Measurements from ENCODE around the gene DNM1.

GRCh38 chr9:128242124-128242523 is 38.9 kb downstream of the DNM1 start:
- TF ChIP-seq REST (IDR thresholded peaks at IDR 0.05; ENCODE audit: low read depth, low read length): no peak
- TF ChIP-seq EZH2phosphoT487 (IDR thresholded peaks at IDR 0.05; ENCODE audit: borderline replicate concordance, low read depth): no peak
- TF ChIP-seq EP300 (IDR thresholded peaks at IDR 0.05; ENCODE audit: borderline replicate concordance in 1 of 2, low read depth in 1 of 2, low read length in 1 of 2): no peak
- no peak for TF ChIP-seq CTCF (IDR thresholded peaks at IDR 0.05)
- no peak for TF ChIP-seq POLR2AphosphoS5 (IDR thresholded peaks at IDR 0.05; ENCODE audit: low read depth, low read length)
- no peak for TF ChIP-seq SMC3 (IDR thresholded peaks at IDR 0.05; ENCODE audit: low read depth, low read length)

Data from SK-N-SH (cell line).